Heart left ventricle (tissue), 16 donors: Measurements from ENCODE around the gene TMEM72. TPM values are rescaled to one million over a fixed set of nuclear protein-coding genes. Genes with fewer than 3 reads are reported as not detected.

Experiments
- ATAC-seq, 4 donors: fragments of 200-7000 bp; cut with Tn5 transposase; one replicate each; pipeline ENCODE4 v1.9.1; 2020 to 2022; ENCODE audit warnings: moderate library complexity in 4 of 4, mild to moderate bottlenecking in 3 of 4, moderate number of reproducible peaks in 1 of 4
- DNase-seq, 5 donors: peaks; one replicate each; pipeline ENCODE4 v3.0.0-alpha.2; 2020
- H3K27ac ChIP-seq, 12 donors: fragments of 200-600 bp; sonication (generic) in 4 of 12; one replicate each; pipeline versions ENCODE4 v1.5.0 to v1.8.0; 2016 to 2022; ENCODE audit warnings: mild to moderate bottlenecking in 2 of 12
- H3K27me3 ChIP-seq, 9 donors: fragments of 200-600 bp; sonication (generic) in 2 of 9; one replicate each; pipeline versions ENCODE4 v1.5.1 to v1.8.0; 2016 to 2022; ENCODE audit warnings: mild to moderate bottlenecking in 3 of 9
- H3K36me3 ChIP-seq, 9 donors: fragments of 200-600 bp; sonication (generic) in 2 of 9; one replicate each; pipeline versions ENCODE4 v1.5.0 to v1.8.0; 2018 to 2022; ENCODE audit warnings: mild to moderate bottlenecking in 2 of 9
- H3K4me1 ChIP-seq, 12 donors: fragments of 200-600 bp; sonication (generic) in 4 of 12; one replicate each; pipeline versions ENCODE4 v1.5.0 to v1.8.0; 2016 to 2022; ENCODE audit warnings: mild to moderate bottlenecking in 3 of 12
- H3K4me3 ChIP-seq, 12 donors: fragments of 200-600 bp; sonication (generic) in 4 of 12; one replicate each; pipeline versions ENCODE4 v1.5.0 to v1.8.0; 2017 to 2022; ENCODE audit warnings: mild to moderate bottlenecking in 9 of 12, moderate library complexity in 4 of 12
- H3K9me3 ChIP-seq, 12 donors: fragments of 200-600 bp; sonication (generic) in 4 of 12; one replicate each; pipeline versions ENCODE4 v1.5.0 to v1.8.0; 2016 to 2022; ENCODE audit warnings: mild to moderate bottlenecking in 1 of 12
- POLR2A ChIP-seq, 2 donors: fragments of 450-650 bp; IDR thresholded peaks; one replicate each; pipeline ENCODE4 v1.6.1; 2017; ENCODE audit warnings: antibody characterized with exemption in 2 of 2, mild to moderate bottlenecking in 2 of 2, moderate library complexity in 2 of 2
- WGBS, 4 donors: extraction: QIAGEN DNeasy Blood & Tissue Kit in 2 of 4; methylation state at CpG; one replicate each; pipeline versions ENCODE4 v1.1.5 to v1.1.7; 2013 to 2018; 5-methylcytosine and 5-hydroxymethylcytosine counted together
- intact Hi-C, 10 donors: fragments of 100-400 bp; cut with DNase I; formaldehyde crosslinking; loops; one replicate each; pipeline versions ENCODE4 v1.11.1 to v1.14.2; 2022
- polyA plus RNA-seq, 2 donors: library from polyadenylated mRNA; stranded (reverse); fragments of 200-250 nt; gene quantifications; one replicate each; pipeline ENCODE4 v1.2.3, GENCODE V29; 2013
- total RNA-seq, 9 donors: library from RNA; depleted of rRNA in 2 of 9; stranded (reverse); fragments of >200 nt in 2 of 9; fragmentation: NEBNext Ultra II Directional in 3 of 9; extraction: Animal tissue kit (Norgen Biotek cat#: 25700) in 3 of 9; gene quantifications; one replicate each; pipeline versions ENCODE4 v1.1.0 to v1.2.4, GENCODE V29; 2016 to 2023
- TF ChIP-seq, protein P1 (sequence below), 12 donors: fragments of 200-600 bp; sonication (generic) in 4 of 12; IDR thresholded peaks; one replicate each; pipeline versions ENCODE4 v1.5.0 to v1.8.0; 2018 to 2022; ENCODE audit warnings: antibody characterized with exemption in 12 of 12, mild to moderate bottlenecking in 5 of 12
- donor health status: ischemic (EF 13 %, LVEDD 7.1; RV severe dilation, severe dysfunction).
- donor health status: healthy with polysubstance abuse.
- donor health status: DM: no; HTN: yes; CAD: no.
- donor health status: DM: no; HTN: no; CAD: no.
- donor health status: ischemic (EF 25% LVEDD 6.9; RV normal size, moderate dysfunction).
- donor health status: ischemic (EF 25% LVEDD 5.7; RV mildly dilated, moderate dysfunction).
- donor health status: healthy.
- donor health status: DM: yes; HTN: yes; CAD: no.
- donor health status: ischemic (EF 35%, LVEDD 5.7; RV mildly dilated, moderate dysfunction).
- donor health status: nonischemic (EF 11% LVEDD 7.7; RV severe dilation, severe dysfunction).
- donor health status: DM: yes; HTN: yes; CAD: no.
- donor health status: PGD.
- donor health status: ischemic (EF 29% LVEDD 5.4; RV normal size, mild dysfunction).
- donor health status: nonischemic (EF 23%, LVEDD 6.1; RV moderate dilation, normal function).

TMEM72 gene
- total and polyA plus RNA-seq, 11 donors = 0.15 to 0.27 TPM; not detected in 9

DNA sequence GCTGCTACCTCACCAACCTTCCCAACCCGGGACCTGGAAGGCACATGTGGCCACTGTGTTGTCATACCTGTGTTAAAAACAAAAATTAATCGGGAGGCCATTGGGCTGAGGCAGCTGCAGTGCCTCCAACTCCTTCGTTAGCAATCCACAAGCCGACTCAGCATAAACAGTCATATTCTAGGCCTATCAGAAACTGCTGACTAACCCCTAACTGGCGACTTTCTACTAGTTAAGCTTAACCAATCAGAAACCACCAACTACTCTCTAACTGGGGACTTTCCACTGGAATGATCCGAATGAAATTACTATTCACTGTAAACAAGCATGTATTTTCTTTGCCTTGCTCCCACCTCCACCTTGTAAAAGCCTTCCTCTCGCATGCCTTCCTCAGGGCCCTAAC is 14.1 kb upstream of the TMEM72 start:
- WGBS, 4 donors = 93 to 98% (median 93%) methylated on average over 7 of the region's 7 CpGs
- TF ChIP-seq, protein P1, sequence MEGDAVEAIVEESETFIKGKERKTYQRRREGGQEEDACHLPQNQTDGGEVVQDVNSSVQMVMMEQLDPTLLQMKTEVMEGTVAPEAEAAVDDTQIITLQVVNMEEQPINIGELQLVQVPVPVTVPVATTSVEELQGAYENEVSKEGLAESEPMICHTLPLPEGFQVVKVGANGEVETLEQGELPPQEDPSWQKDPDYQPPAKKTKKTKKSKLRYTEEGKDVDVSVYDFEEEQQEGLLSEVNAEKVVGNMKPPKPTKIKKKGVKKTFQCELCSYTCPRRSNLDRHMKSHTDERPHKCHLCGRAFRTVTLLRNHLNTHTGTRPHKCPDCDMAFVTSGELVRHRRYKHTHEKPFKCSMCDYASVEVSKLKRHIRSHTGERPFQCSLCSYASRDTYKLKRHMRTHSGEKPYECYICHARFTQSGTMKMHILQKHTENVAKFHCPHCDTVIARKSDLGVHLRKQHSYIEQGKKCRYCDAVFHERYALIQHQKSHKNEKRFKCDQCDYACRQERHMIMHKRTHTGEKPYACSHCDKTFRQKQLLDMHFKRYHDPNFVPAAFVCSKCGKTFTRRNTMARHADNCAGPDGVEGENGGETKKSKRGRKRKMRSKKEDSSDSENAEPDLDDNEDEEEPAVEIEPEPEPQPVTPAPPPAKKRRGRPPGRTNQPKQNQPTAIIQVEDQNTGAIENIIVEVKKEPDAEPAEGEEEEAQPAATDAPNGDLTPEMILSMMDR (IDR thresholded peaks at IDR 0.05) = no peak
- no peak for TF ChIP-seq POLR2A (IDR thresholded peaks at IDR 0.05)
- Histone ChIP-seq H3K4me1 (no peaks in the 10 kb centered on the region), H3K27me3 (no peaks in the 10 kb centered on the region), H3K9me3 (peaks cover 0 to 6% (median 0%) of the 10 kb centered on the region in 12 donors), H3K27ac (no peak overlapping the region), H3K36me3 (no peaks in the 10 kb centered on the region), H3K4me3 (no peak overlapping the region)
- intact Hi-C loops = no loop called here
- ATAC-seq = no peak
- no peak for DNase-seq

DNA sequence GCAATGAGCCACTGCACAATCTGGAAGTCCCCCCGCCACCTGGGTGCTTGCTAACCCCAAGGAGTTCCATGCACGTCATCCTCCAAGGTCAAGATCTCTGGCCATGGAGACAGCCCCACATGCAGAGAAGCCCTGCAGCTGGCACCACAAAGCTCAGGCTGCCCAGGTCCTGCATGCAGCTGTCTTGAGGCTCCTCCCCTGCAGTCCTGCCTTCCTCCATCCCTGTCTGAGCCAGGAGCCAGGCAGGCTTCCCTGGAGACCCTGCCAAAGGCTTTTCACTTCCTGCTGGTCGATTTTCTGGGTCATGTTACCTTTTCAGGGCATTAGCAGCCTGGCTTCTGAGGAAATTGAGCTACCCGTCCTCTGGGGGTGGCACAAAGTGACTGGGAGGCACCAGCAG is 12.5 kb upstream of the TMEM72 start:
- no peak for DNase-seq
- no peak for TF ChIP-seq POLR2A (IDR thresholded peaks at IDR 0.05)
- TF ChIP-seq, protein P1 (IDR thresholded peaks at IDR 0.05) = no peak
- Histone ChIP-seq H3K27me3 (no peaks in the 10 kb centered on the region), H3K36me3 (no peaks in the 10 kb centered on the region), H3K4me3 (no peak overlapping the region), H3K27ac (no peak overlapping the region), H3K9me3 (peaks cover 0 to 6% (median 0%) of the 10 kb centered on the region in 12 donors), H3K4me1 (no peaks in the 10 kb centered on the region)
- whole genome bisulfite sequencing, 4 donors = 69 to 87% (median 76%) methylated on average over 4 of the region's 4 CpGs
- intact Hi-C loops = no loop called here
- ATAC-seq = no peak

DNA sequence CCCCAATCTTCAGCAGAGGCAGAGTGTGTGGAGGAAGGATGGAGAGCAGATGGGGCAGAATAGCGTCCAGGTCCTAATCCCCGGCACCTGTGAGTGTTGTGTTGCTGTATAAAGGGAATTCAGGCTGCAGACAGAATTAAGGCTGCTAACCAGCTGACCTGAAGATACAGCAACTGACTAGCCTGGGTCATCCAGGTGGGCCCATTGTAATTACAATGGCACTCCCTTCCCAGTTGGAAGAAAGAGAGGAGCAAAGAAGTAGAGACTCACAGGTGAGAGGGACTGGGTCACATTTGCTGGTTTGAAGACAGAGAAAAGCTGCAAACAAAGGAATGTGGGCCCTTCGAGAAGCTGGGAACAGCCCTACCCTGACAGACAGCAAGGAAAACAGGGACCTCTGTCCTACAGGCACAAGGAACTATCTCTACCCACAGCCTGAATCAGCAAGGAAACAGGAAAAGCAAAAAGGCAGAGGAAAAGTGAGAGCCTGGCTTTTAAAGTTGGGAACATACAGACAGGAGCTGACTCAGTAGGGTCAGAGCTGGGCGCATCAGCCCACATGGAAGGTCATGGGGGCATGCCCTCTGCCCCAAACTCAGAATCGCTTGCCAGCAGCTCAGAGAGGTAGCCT is 11.6 kb upstream of the TMEM72 start:
- intact Hi-C loops = no loop called here
- DNase-seq = no peak
- WGBS, 4 donors = 72 to 96% (median 83%) methylated on average over 5 of the region's 5 CpGs

DNA sequence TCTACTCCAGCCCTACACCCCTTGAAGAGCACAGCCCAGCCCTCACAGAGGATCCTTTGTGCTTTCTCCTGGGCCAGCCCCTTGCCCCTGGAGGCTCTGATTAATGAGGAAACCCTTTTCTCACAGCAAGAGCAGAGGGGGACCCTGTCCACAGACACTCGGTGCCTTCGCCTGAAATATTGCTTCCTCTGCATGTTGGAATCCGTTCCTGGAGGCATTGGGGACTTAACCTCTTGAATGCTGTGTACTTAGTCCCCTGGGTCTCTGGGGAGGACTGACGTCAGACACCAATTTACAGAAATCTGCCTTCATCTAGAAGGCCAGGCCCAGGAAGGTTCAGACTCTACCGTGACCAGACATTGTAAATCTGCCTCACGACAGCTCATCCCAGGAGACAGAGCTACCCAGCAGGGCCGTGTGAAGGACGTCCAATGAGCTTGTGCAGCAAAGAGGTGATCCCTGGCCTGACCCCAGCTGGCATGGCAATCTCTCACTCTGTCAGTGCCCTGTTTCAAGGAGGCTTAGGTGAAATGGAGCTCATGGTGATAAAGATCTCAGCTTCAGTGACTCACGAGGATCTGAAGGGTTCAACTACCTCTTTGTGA is 8.1 kb upstream of the TMEM72 start:
- Histone ChIP-seq H3K27me3 (no peaks in the 10 kb centered on the region), H3K4me1 (no peaks in the 10 kb centered on the region), H3K36me3 (no peaks in the 10 kb centered on the region), H3K4me3 (no peak overlapping the region), H3K27ac (no peak overlapping the region), H3K9me3 (peaks cover 0 to 4% (median 0%) of the 10 kb centered on the region in 12 donors)
- no peak for TF ChIP-seq POLR2A (IDR thresholded peaks at IDR 0.05)
- TF ChIP-seq, protein P1 (IDR thresholded peaks at IDR 0.05) = no peak
- DNase-seq (no peak), ATAC-seq (peak in 1 of 4 donors; percentile 45)
- intact Hi-C loops = no loop called here
- WGBS, 4 donors = 60 to 69% (median 67%) methylated on average over 6 to 9 of the region's 9 CpGs

More for the DNA sequence above, 11.6 kb upstream of the TMEM72 start:
- no peak overlapping the region for H3K27ac ChIP-seq
- no peaks in the 10 kb centered on the region for H3K27me3 ChIP-seq
- TF ChIP-seq, protein P1 (IDR thresholded peaks at IDR 0.05) = no peak
- no peak for TF ChIP-seq POLR2A (IDR thresholded peaks at IDR 0.05)
- ATAC-seq = no peak
- H3K9me3 ChIP-seq = peaks cover 0 to 6% (median 0%) of the 10 kb centered on the region in 12 donors
- no peak overlapping the region for H3K4me3 ChIP-seq
- H3K36me3 ChIP-seq = no peaks in the 10 kb centered on the region
- H3K4me1 ChIP-seq = no peaks in the 10 kb centered on the region
